T-cell (primary cell): ENCODE measurements around the gene UMAD1. TPM values are rescaled to one million over a fixed set of nuclear protein-coding genes. Genes with fewer than 3 reads are reported as not detected.

Experiments
- ATAC-seq, 4 experiments: fragments of 200-7000 bp in 3 of 4; fragments of 150-1000 bp in 1 of 4; cut with Tn5 transposase; replicated peaks in 1 of 4; 1 replicate in 3 of 4; 2 replicates in 1 of 4; pipeline ENCODE4 v1.10.0; 2021; ENCODE audit warnings: moderate library complexity in 3 of 4, mild to moderate bottlenecking in 2 of 4, moderate number of reproducible peaks in 1 of 4
- CTCF ChIA-PET, 2 donors: fragments of 300-600 bp; sonication (Branson Sonifier 250); formaldehyde crosslinking; loops; one replicate each; lab custom pipeline; 2022; ENCODE audit warnings: antibody characterized with exemption in 2 of 2; lab: Charles Lee
- POLR2A ChIA-PET, 2 donors: fragments of 300-600 bp; sonication (Branson Sonifier 250); formaldehyde crosslinking; loops; one replicate each; lab custom pipeline; 2022; ENCODE audit warnings: antibody characterized with exemption in 2 of 2; lab: Charles Lee
- DNase-seq, 35 experiments: peaks; one replicate each; pipeline versions ENCODE4 v3.0.0 to v3.0.0-alpha.2; 2013 to 2023
- H3K27ac ChIP-seq: one replicate; pipeline ENCODE4 v1.5.1; 2013; ENCODE audit warnings: low read length
- H3K27me3 ChIP-seq, 2 experiments: replicated peaks in 1 of 2; 1 replicate in 1 of 2; 2 replicates in 1 of 2; pipeline versions ENCODE4 v1.6.1 to v1.7.0; 2013; ENCODE audit warnings: low read length in 1 of 2, mixed read lengths in 1 of 2; ENCODE audit not compliant: control insufficient read depth in 2 of 2, insufficient read depth in 2 of 2; ENCODE audit errors: extremely low read depth in 1 of 2
- H3K36me3 ChIP-seq, 2 donors: 1 replicate in 1 of 2; 2 replicates in 1 of 2; pipeline versions ENCODE4 v1.6.1 to v1.7.0; 2013; ENCODE audit warnings: low read length in 1 of 2; ENCODE audit not compliant: control insufficient read depth in 2 of 2, insufficient read depth in 1 of 2; ENCODE audit errors: extremely low read depth in 1 of 2
- H3K4me1 ChIP-seq, 2 experiments: 1 replicate in 1 of 2; 2 replicates in 1 of 2; pipeline versions ENCODE4 v1.6.1 to v1.7.0; 2013; ENCODE audit warnings: low read length in 2 of 2, mixed read lengths in 1 of 2; ENCODE audit not compliant: insufficient read depth in 2 of 2, control insufficient read depth in 1 of 2; ENCODE audit errors: extremely low read depth in 1 of 2
- H3K4me3 ChIP-seq, 2 donors: 1 replicate in 1 of 2; 2 replicates in 1 of 2; pipeline versions ENCODE4 v1.5.1 to v1.7.0; 2013; ENCODE audit warnings: mild to moderate bottlenecking in 2 of 2, low read length in 1 of 2, moderate library complexity in 1 of 2; ENCODE audit not compliant: control insufficient read depth in 1 of 2; ENCODE audit errors: extremely low read depth in 1 of 2
- H3K9me3 ChIP-seq: 2 replicates; pipeline ENCODE4 v1.7.0; 2013
- H3K27ac Mint-ChIP-seq, 2 donors: one replicate each; pipeline ENCODE4 v1.8.0; 2020 to 2021; ENCODE audit warnings: mild to moderate bottlenecking in 2 of 2, mixed read lengths in 2 of 2
- H3K27me3 Mint-ChIP-seq, 2 donors: one replicate each; pipeline ENCODE4 v1.8.0; 2021 to 2022; ENCODE audit warnings: mixed read lengths in 2 of 2
- H3K36me3 Mint-ChIP-seq: one replicate; pipeline ENCODE4 v1.8.0; 2021; ENCODE audit warnings: mixed read lengths
- H3K4me1 Mint-ChIP-seq, 3 donors: one replicate each; pipeline ENCODE4 v1.8.0; 2020 to 2022; ENCODE audit warnings: mixed read lengths in 3 of 3, mild to moderate bottlenecking in 1 of 3
- H3K4me3 Mint-ChIP-seq, 3 donors: one replicate each; pipeline ENCODE4 v1.8.0; 2020 to 2022; ENCODE audit warnings: mild to moderate bottlenecking in 3 of 3, mixed read lengths in 3 of 3, moderate library complexity in 3 of 3
- H3K9me3 Mint-ChIP-seq, 3 donors: one replicate each; pipeline ENCODE4 v1.8.0; 2020 to 2022; ENCODE audit warnings: mixed read lengths in 3 of 3
- WGBS: methylation state at CpG from one replicate; pipeline ENCODE4 v1.1.5; 2013; ENCODE audit warnings: missing lambda C conversion rate; ENCODE audit not compliant: insufficient coverage; 5-methylcytosine and 5-hydroxymethylcytosine counted together
- total RNA-seq, 35 experiments: library from RNA in 6 of 35; stranded (reverse) in 6 of 35; fragments of 120-200 nt in 1 of 35; gene quantifications; one replicate each; pipeline versions ENCODE4 v1.2.1 to v1.2.4 and lab custom pipeline; 2013 to 2026

The UMAD1 gene
- total RNA-seq, 5 donors from 2014 or later (not counting 1 experiment from before 2014, with no cell fraction given): 13.8 to 19.8 (median 16.6) TPM

DNA sequence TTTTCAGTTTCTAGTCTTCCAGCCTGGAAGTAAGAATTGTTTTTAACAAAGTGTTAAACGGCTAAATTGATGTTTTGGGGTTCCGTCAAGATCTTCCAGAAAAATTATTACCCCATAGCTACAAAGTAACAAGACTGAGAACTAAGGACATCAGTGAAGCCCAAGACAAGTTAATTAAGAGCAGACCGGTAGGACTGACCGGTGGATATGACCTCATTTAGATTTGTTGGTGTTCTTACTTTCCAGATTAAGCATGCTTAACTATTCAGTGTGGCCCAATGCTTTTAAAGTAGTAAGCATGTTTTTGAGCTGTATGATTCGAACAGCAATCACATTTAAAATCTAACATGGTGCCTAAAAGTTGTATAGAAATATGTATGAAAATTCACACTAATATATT is 151.0 kb downstream of the UMAD1 start:
- WGBS: no CpG with 5 or more reads among the region's 5 CpGs
- Mint-ChIP-seq H3K27me3 (no peaks in the 10 kb centered on the region), H3K36me3 (peaks cover 66% of the 10 kb centered on the region), H3K4me1 (peaks cover 0 to 2% (median 2%) of the 10 kb centered on the region in 3 donors), H3K4me3 (no peak overlapping the region), H3K9me3 (no peaks in the 10 kb centered on the region), H3K27ac (no peak overlapping the region)
- Histone ChIP-seq H3K4me1 (no peaks in the 10 kb centered on the region), H3K36me3 (peaks cover 5 to 7% of the 10 kb centered on the region in 2 donors), H3K27ac (no peak overlapping the region), H3K27me3 (no peaks in the 10 kb centered on the region), H3K9me3 (no peaks in the 10 kb centered on the region), H3K4me3 (no peak overlapping the region)
- no peak for DNase-seq
- CTCF ChIA-PET: interaction anchor here in 1 of 2 donors (0.6 kb wide), 1 partner anchor 12 kb away, joined by 3 read pairs; no protein-coding TSS in a partner anchor
- ATAC-seq: no peak
- POLR2A ChIA-PET: no interaction called here

DNA sequence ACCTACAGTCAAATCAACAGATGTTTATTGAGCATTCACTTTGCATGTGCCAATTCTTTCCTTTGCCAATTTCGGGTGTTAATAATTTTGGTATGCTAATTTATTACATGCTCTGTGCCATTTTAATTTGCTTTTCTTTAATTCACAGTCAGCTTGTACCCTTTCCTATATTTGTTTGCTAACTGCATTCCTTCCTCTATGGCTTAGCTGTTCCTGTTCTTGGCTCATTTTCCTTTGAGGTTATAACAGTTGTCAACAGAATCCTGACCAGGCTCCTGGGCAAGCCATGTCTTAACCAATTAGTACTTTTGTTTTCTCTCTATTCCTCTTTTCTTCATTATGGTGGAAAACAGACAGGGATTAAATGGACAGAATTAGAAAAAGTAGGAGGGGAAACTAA is 151.5 kb downstream of the UMAD1 start:
- POLR2A ChIA-PET: no interaction called here
- Histone ChIP-seq H3K27me3 (no peaks in the 10 kb centered on the region), H3K27ac (no peak overlapping the region), H3K4me1 (no peaks in the 10 kb centered on the region), H3K9me3 (no peaks in the 10 kb centered on the region), H3K4me3 (no peak overlapping the region), H3K36me3 (peaks cover 5 to 10% of the 10 kb centered on the region in 2 donors)
- Mint-ChIP-seq H3K36me3 (peaks cover 67% of the 10 kb centered on the region), H3K27me3 (no peaks in the 10 kb centered on the region), H3K4me3 (no peak overlapping the region), H3K9me3 (no peaks in the 10 kb centered on the region), H3K27ac (no peak overlapping the region), H3K4me1 (peaks cover 0 to 2% (median 2%) of the 10 kb centered on the region in 3 donors)
- ATAC-seq (no peak), DNase-seq (no peak)
- CTCF ChIA-PET: interaction anchor here in 1 of 2 donors (0.9 kb wide), 1 partner anchor 197 kb away, joined by 3 read pairs; no protein-coding TSS in a partner anchor
- WGBS: no CpG with 5 or more reads among the region's 1 CpG

DNA sequence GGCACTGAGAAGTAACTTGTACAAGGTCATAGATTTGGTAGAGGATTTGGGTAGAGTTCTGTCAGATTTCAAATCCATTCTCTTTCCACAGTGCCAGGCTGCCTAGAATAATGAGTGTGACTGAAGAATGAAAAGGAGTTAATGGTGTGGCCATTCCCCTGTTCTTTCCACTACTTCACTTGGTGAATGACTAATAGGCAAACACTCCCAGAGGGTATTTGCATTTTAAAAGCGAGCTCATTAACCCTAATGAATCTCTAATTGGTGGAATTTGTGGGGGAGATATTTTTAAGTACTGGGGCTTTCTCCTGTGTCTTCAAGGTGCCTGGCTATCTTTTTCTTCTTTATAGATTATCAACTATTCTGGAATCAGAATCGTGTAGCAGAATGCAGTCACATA is 152.7 kb downstream of the UMAD1 start:
- CTCF ChIA-PET: no interaction called here
- POLR2A ChIA-PET: interaction anchor here in 1 of 2 donors (0.6 kb wide), 1 partner anchor 325 kb away, joined by 3 read pairs; no protein-coding TSS in a partner anchor

DNA sequence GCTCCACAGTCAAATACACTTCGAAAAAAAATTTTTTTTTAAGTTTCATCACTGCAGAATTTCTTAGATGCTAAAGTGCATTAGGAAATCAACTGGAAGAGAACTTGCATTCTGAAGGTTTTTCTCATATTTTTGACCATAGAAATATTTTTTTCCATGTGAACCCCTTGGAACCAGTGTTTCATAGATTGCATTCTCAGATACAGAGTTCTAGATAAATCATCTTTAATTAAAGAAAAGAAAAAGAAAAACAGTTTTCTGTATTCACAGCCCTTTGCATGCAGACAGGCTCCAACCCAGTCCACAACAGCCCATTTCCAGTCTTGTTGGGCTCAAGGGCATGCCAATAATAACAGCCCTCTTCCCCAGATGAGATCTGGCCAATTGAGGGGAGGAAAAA is 153.4 kb downstream of the UMAD1 start:
- ChIA-PET CTCF (no interaction called here), POLR2A (interaction anchor here in 1 of 2 donors (0.6 kb wide), 1 partner anchor 325 kb away, joined by 3 read pairs; no protein-coding TSS in a partner anchor)
- Mint-ChIP-seq H3K9me3 (no peaks in the 10 kb centered on the region), H3K4me3 (no peak overlapping the region), H3K4me1 (peaks cover 0 to 2% (median 0%) of the 10 kb centered on the region in 3 donors), H3K27ac (no peak overlapping the region), H3K36me3 (peaks cover 73% of the 10 kb centered on the region), H3K27me3 (no peaks in the 10 kb centered on the region)
- H3K4me3 ChIP-seq: no peak overlapping the region
- no peaks in the 10 kb centered on the region for H3K27me3 ChIP-seq
- H3K36me3 ChIP-seq: peaks cover 5 to 12% of the 10 kb centered on the region in 2 donors
- no CpG with 5 or more reads among the region's 1 CpG for WGBS
- DNase-seq (no peak), ATAC-seq (no peak)
- H3K27ac ChIP-seq: no peak overlapping the region
- H3K4me1 ChIP-seq: no peaks in the 10 kb centered on the region
- H3K9me3 ChIP-seq: no peaks in the 10 kb centered on the region

More for the DNA sequence above, 152.7 kb downstream of the UMAD1 start:
- Mint-ChIP-seq H3K4me3 (no peak overlapping the region), H3K4me1 (peaks cover 0 to 2% (median 2%) of the 10 kb centered on the region in 3 donors), H3K9me3 (no peaks in the 10 kb centered on the region), H3K27me3 (no peaks in the 10 kb centered on the region), H3K36me3 (peaks cover 71% of the 10 kb centered on the region), H3K27ac (no peak overlapping the region)
- H3K9me3 ChIP-seq: no peaks in the 10 kb centered on the region
- H3K4me1 ChIP-seq: no peaks in the 10 kb centered on the region
- ATAC-seq (no peak), DNase-seq (no peak)
- H3K27ac ChIP-seq: no peak overlapping the region
- no CpG with 5 or more reads among the region's 2 CpGs for WGBS
- peaks cover 5 to 12% of the 10 kb centered on the region in 2 donors for H3K36me3 ChIP-seq
- no peak overlapping the region for H3K4me3 ChIP-seq
- H3K27me3 ChIP-seq: no peaks in the 10 kb centered on the region

DNA sequence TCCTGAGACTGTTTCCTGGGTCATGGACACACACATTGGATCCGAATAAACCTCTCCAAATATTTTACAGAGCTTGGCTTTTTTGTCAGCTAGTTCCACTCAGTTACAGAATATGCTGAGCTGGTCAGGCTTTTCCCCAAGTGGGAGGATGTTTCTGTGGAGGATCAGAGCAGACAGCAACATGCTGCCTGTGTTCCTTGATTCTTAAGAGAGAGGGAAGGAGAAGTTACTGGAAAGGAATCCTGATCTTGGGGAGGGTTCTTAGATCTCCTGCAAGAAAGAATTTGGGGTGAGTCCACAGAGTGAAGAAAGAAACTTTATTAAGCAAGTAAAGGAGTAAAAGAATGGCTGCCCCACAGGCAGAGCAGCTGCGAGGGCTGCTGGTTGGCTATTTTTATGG is 154.7 kb downstream of the UMAD1 start:
- DNase-seq: no peak
- no peak overlapping the region for H3K4me3 ChIP-seq
- no peak for ATAC-seq
- H3K9me3 Mint-ChIP-seq: no peaks in the 10 kb centered on the region
- no peaks in the 10 kb centered on the region for H3K27me3 ChIP-seq
- H3K36me3 ChIP-seq: peaks cover 5 to 12% of the 10 kb centered on the region in 2 donors
- no peaks in the 10 kb centered on the region for H3K4me1 ChIP-seq
- H3K9me3 ChIP-seq: no peaks in the 10 kb centered on the region
- H3K27me3 Mint-ChIP-seq: no peaks in the 10 kb centered on the region
- peaks cover 67% of the 10 kb centered on the region for H3K36me3 Mint-ChIP-seq
- CTCF ChIA-PET: interaction anchor here in 1 of 2 donors (0.5 kb wide), 1 partner anchor 18 kb away, joined by 4 read pairs; no protein-coding TSS in a partner anchor
- H3K27ac Mint-ChIP-seq: no peak overlapping the region
- H3K4me3 Mint-ChIP-seq: no peak overlapping the region
- 100% methylated on average over 1 of the region's 2 CpGs for WGBS
- H3K4me1 Mint-ChIP-seq: no peaks in the 10 kb centered on the region
- POLR2A ChIA-PET: interaction anchor here in 1 of 2 donors (0.6 kb wide), 1 partner anchor 9 kb away, joined by 3 read pairs; no protein-coding TSS in a partner anchor
- no peak overlapping the region for H3K27ac ChIP-seq

DNA sequence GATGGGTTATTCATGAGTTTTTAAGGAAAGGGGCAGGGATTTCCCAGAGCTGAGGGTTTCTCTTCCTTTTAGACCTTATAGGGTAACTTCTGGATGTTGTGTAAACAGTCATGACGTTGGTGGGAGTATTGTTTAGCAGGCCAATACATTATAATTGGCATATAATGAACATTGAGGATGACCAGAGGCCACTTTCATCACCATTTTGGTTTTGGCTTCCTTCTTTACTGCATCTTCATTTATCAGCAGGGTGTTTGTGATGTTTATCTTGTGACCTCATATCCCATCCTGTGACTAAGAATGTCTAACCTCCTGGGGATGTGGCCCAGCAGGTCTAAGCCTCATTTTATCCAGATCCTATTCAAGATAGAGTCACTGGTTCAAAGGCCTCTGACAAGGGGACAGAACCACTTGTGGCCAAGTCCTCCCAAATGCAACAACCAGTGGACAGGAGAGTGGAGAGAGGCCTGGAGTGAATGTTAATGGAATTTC is 155.1 kb downstream of the UMAD1 start:
- ChIA-PET POLR2A (interaction anchor here in 1 of 2 donors (0.6 kb wide), 1 partner anchor 8 kb away, joined by 3 read pairs; no protein-coding TSS in a partner anchor), CTCF (no interaction called here)
- Mint-ChIP-seq H3K27me3 (no peaks in the 10 kb centered on the region), H3K9me3 (no peaks in the 10 kb centered on the region), H3K4me1 (no peaks in the 10 kb centered on the region), H3K4me3 (no peak overlapping the region), H3K27ac (no peak overlapping the region), H3K36me3 (peaks cover 64% of the 10 kb centered on the region)
- Histone ChIP-seq H3K4me3 (no peak overlapping the region), H3K27me3 (no peaks in the 10 kb centered on the region), H3K4me1 (no peaks in the 10 kb centered on the region), H3K27ac (no peak overlapping the region), H3K9me3 (no peaks in the 10 kb centered on the region), H3K36me3 (peaks cover 5 to 12% of the 10 kb centered on the region in 2 donors)
- ATAC-seq (no peak), DNase-seq (no peak)
- no CpG with 5 or more reads among the region's 1 CpG for WGBS
